GM12878 (cell line): ENCODE data around the gene SORCS1. TPM values are rescaled to one million over a fixed set of nuclear protein-coding genes. Genes with fewer than 3 reads are reported as not detected.

Experiments used
- ATAC-seq: fragments of 200-7000 bp; cut with Tn5 transposase; 3 replicates; pipeline ENCODE4 v1.9.1; 2020; ENCODE audit warnings: mild to moderate bottlenecking, moderate library complexity
- BruUV-seq: library from RNA; stranded (reverse); fragments of 400-500 nt; replicated peaks from 2 replicates; lab custom pipeline; 2021; lab: Mats Ljungman, UMichigan
- CTCF ChIA-PET: fragments of 300-600 bp; sonication (Branson Sonifier 250); formaldehyde crosslinking; extraction: SDS; loops from one replicate; lab custom pipeline; 2021; ENCODE audit warnings: inconsistent platforms; lab: Yijun Ruan, JAX
- POLR2A ChIA-PET: fragments of 350-600 bp; formaldehyde crosslinking; extraction: SDS; loops from one replicate; lab custom pipeline; 2021; ENCODE audit warnings: inconsistent platforms; lab: Charles Lee
- RAD21 ChIA-PET: fragments of 300-600 bp; sonication (Branson Sonifier 250); formaldehyde crosslinking; loops from one replicate; lab custom pipeline; 2023; ENCODE audit warnings: antibody characterized with exemption; ENCODE audit not compliant: unreplicated experiment; lab: Charles Lee
- SMC1A ChIA-PET: fragments of 300-600 bp; sonication (Branson Sonifier 250); formaldehyde crosslinking; loops from one replicate; lab custom pipeline; 2023; ENCODE audit not compliant: unreplicated experiment, uncharacterized antibody; lab: Charles Lee
- DNase-seq: peaks from one replicate; pipeline ENCODE4 v3.0.0-alpha.2; 2011; ENCODE audit warnings: low read depth, low spot score
- FAIRE-seq: peaks from 3 replicates; lab custom pipeline; 2011; peaks lifted over from hg19 to GRCh38; lab: Jason Lieb, UNC
- H2AFZ ChIP-seq: 2 replicates; pipeline ENCODE4 v1.6.0; 2011; ENCODE audit warnings: low read depth, low read length, control low read depth; ENCODE audit not compliant: control insufficient read depth
- H3K27ac ChIP-seq: 2 replicates; pipeline ENCODE4 v1.5.1; 2011; ENCODE audit warnings: control low read depth; ENCODE audit not compliant: control insufficient read depth, insufficient read depth
- H3K27me3 ChIP-seq, 2 experiments: replicated peaks in 1 of 2; 2 replicates each; pipeline versions ENCODE4 v1.6.0 to v1.6.1; 2011; ENCODE audit warnings: low read length in 1 of 2; ENCODE audit not compliant: control insufficient read depth in 2 of 2, insufficient read depth in 2 of 2
- H3K36me3 ChIP-seq, 2 experiments: 2 replicates each; pipeline ENCODE4 v1.5.1; 2011; ENCODE audit warnings: low read length in 1 of 2; ENCODE audit not compliant: control insufficient read depth in 2 of 2, insufficient read depth in 2 of 2
- H3K4me1 ChIP-seq: 2 replicates; pipeline ENCODE4 v1.6.1; 2011; ENCODE audit warnings: mild to moderate bottlenecking, low read length, moderate library complexity, mixed read lengths; ENCODE audit not compliant: control insufficient read depth, insufficient read depth
- H3K4me2 ChIP-seq: 2 replicates; pipeline ENCODE4 v1.6.0; 2011; ENCODE audit warnings: control low read depth; ENCODE audit not compliant: control insufficient read depth, insufficient read depth
- H3K4me3 ChIP-seq: fragments of 200-600 bp; sonication (generic); 2 replicates; pipeline ENCODE4 v1.5.1; 2016
- H3K79me2 ChIP-seq: 2 replicates; pipeline ENCODE4 v1.6.0; 2011; ENCODE audit warnings: low read length; ENCODE audit not compliant: control insufficient read depth, insufficient read depth
- H3K9ac ChIP-seq: 2 replicates; pipeline ENCODE4 v1.8.0; 2011; ENCODE audit warnings: low read length, control low read depth, mixed read lengths; ENCODE audit not compliant: control insufficient read depth, insufficient read depth
- H3K9me3 ChIP-seq: replicated peaks from 3 replicates; pipeline ENCODE4 v1.5.1; 2011; ENCODE audit warnings: mild to moderate bottlenecking, low read length; ENCODE audit not compliant: control insufficient read depth, insufficient read depth
- H4K20me1 ChIP-seq: 2 replicates; pipeline ENCODE4 v1.6.0; 2011; ENCODE audit not compliant: control insufficient read depth, insufficient read depth
- CBX3 ChIP-seq: fragments of 200-600 bp; sonication (generic); IDR thresholded peaks from 2 replicates; pipeline ENCODE4 v1.6.1; 2016; ENCODE audit warnings: low read depth, borderline replicate concordance
- CHD4 ChIP-seq: fragments of 200-600 bp; sonication (generic); IDR thresholded peaks from 2 replicates; pipeline ENCODE4 v1.6.1; 2016; ENCODE audit warnings: mild to moderate bottlenecking
- CREM ChIP-seq: IDR thresholded peaks from 2 replicates; pipeline ENCODE4 v1.6.1; 2014; ENCODE audit warnings: antibody characterized with exemption, low read depth
- FOXK2 ChIP-seq: fragments of 450-650 bp; IDR thresholded peaks from 2 replicates; pipeline ENCODE4 v1.6.1; 2017; ENCODE audit warnings: mild to moderate bottlenecking, moderate library complexity
- FOXM1 ChIP-seq: IDR thresholded peaks from 2 replicates; pipeline ENCODE4 v1.6.1; 2012; ENCODE audit warnings: low read depth, mild to moderate bottlenecking, inconsistent platforms, low read length, moderate library complexity
- MTA3 ChIP-seq: IDR thresholded peaks from 2 replicates; pipeline ENCODE4 v1.6.1; 2012; ENCODE audit warnings: low read length, inconsistent platforms, borderline replicate concordance
- NBN ChIP-seq: fragments of 450-650 bp; IDR thresholded peaks from 2 replicates; pipeline ENCODE4 v1.6.1; 2016
- NR2C1 ChIP-seq: fragments of 450-650 bp; IDR thresholded peaks from 2 replicates; pipeline ENCODE4 v1.6.1; 2017; ENCODE audit warnings: antibody characterized with exemption, mild to moderate bottlenecking, moderate library complexity
- PAX8 ChIP-seq: fragments of 450-650 bp; IDR thresholded peaks from 2 replicates; pipeline ENCODE4 v1.6.1; 2017; ENCODE audit warnings: mild to moderate bottlenecking, moderate library complexity
- POLR2A ChIP-seq: IDR thresholded peaks from 2 replicates; pipeline ENCODE4 v1.6.1; 2011; ENCODE audit warnings: low read depth, mild to moderate bottlenecking, low read length
- RAD21 ChIP-seq: IDR thresholded peaks from 2 replicates; pipeline ENCODE4 v1.6.1; 2011; ENCODE audit warnings: mild to moderate bottlenecking, low read depth, low read length, moderate library complexity; ENCODE audit not compliant: insufficient read depth
- RAD51 ChIP-seq: fragments of 450-650 bp; IDR thresholded peaks from 2 replicates; pipeline ENCODE4 v1.6.1; 2016; ENCODE audit warnings: moderate library complexity, mild to moderate bottlenecking, inconsistent platforms
- WGBS: methylation state at CpG from one replicate; pipeline ENCODE4 v1.1.6; 2016; ENCODE audit warnings: low lambda C conversion rate; ENCODE audit not compliant: insufficient replicate concordance, insufficient coverage; ENCODE audit errors: missing lambda C conversion rate; 5-methylcytosine and 5-hydroxymethylcytosine counted together
- in situ Hi-C: fragments of 300-500 bp; cut with MboI; formaldehyde crosslinking; loops from 9 replicates; pipeline ENCODE4 v1.14.3; 2018; ENCODE audit warnings: mixed read lengths
- intact Hi-C: fragments of 100-400 bp; cut with micrococcal nuclease; formaldehyde crosslinking; loops from one replicate; pipeline ENCODE4 v1.14.2; 2022; ENCODE audit not compliant: unreplicated experiment
- polyA plus RNA-seq, 11 experiments: library from polyadenylated mRNA; depleted of rRNA in 4 of 11; unstranded in 6 of 11; stranded (reverse) in 5 of 11; fragments of >200 nt; fragmentation: Nextera tagmentation in 4 of 11; fragmentation: Illumina TruSeq in 1 of 11; extraction: Ambion mirVana in 4 of 11; extraction: Trizol in 1 of 11; gene quantifications; 1 replicate in 1 of 11; 2 replicates in 10 of 11; pipeline versions ENCODE4 v1.2.1 to v1.2.3, GENCODE V29; 2011 to 2016; ENCODE audit warnings: inconsistent platforms in 2 of 11, missing spikeins in 2 of 11, low read depth in 1 of 11
- total RNA-seq, 4 experiments: library from RNA; depleted of rRNA in 3 of 4; stranded (reverse); fragments of >200 nt in 3 of 4; fragmentation: Illumina TruSeq in 1 of 4; extraction: Trizol in 1 of 4; gene quantifications; 2 replicates each; pipeline versions ENCODE4 v1.2.1 to v1.2.3, GENCODE V29; 2013 to 2021

SORCS1 gene
- total and polyA plus RNA-seq, 10 of the 15 experiments (the other 5 are each of a cell fraction or from before 2014, with no cell fraction given) = 0.02 to 9.6 (median 0.06) TPM; not detected in 3

GRCh38 chr10:106765241-106765754 is 399.2 kb downstream of the SORCS1 start (continued):
- TF ChIP-seq RAD51 (no peak), RAD21 (no peak), NBN (no peak), POLR2A (no peak)

GRCh38 chr10:106764360-106764759 is 400.1 kb downstream of the SORCS1 start:
- TF ChIP-seq NR2C1 = no peak
- TF ChIP-seq CREM = no peak
- no peak for TF ChIP-seq CHD4
- TF ChIP-seq PAX8 = no peak
- no peak for TF ChIP-seq FOXM1
- no peak for TF ChIP-seq POLR2A
- TF ChIP-seq FOXK2 = no peak
- TF ChIP-seq MTA3 = no peak
- no peak for TF ChIP-seq CBX3
- no peak overlapping the region for H3K9ac ChIP-seq
- no peaks in the 10 kb centered on the region for H3K9me3 ChIP-seq
- H3K36me3 ChIP-seq = no peaks in the 10 kb centered on the region
- H3K4me3 ChIP-seq = no peak overlapping the region
- DNase-seq (no peak), FAIRE-seq (no peak), ATAC-seq (no peak)
- WGBS = 56% methylated on average over 6 of the region's 6 CpGs
- ChIA-PET POLR2A (no interaction called here), SMC1A (interaction anchor here (1.5 to 2.1 kb wide), 2 partner anchors 53 to 1439 kb away, joined by 3 to 5 read pairs; no protein-coding TSS in a partner anchor), RAD21 (interaction anchor here (0.6 kb wide), 1 partner anchor 67 kb away, joined by 3 read pairs; no protein-coding TSS in a partner anchor), CTCF (interaction anchor here (1.7 kb wide), 1 partner anchor 58 kb away, joined by 10 read pairs; no protein-coding TSS in a partner anchor)
- intact Hi-C loops (no loop called here), in situ Hi-C loops (no loop called here)
- BruUV-seq = no TSS peak
- no peaks in the 10 kb centered on the region for H3K79me2 ChIP-seq
- no peak overlapping the region for H2AFZ ChIP-seq
- no peaks in the 10 kb centered on the region for H3K4me1 ChIP-seq
- H3K27me3 ChIP-seq = no peaks in the 10 kb centered on the region
- H3K4me2 ChIP-seq = no peak overlapping the region
- H4K20me1 ChIP-seq = no peaks in the 10 kb centered on the region
- no peak overlapping the region for H3K27ac ChIP-seq
